Common myeloid progenitor, CD34-positive (primary cell): ENCODE results near the gene DSPP.

Experiments used
- CTCF ChIA-PET: fragments of 350-600 bp; sonication (Branson Sonifier 250); formaldehyde crosslinking; loops from one replicate; lab custom pipeline; 2021; ENCODE audit warnings: antibody characterized with exemption; lab: Charles Lee
- POLR2A ChIA-PET: fragments of 350-600 bp; sonication (Branson Sonifier 250); formaldehyde crosslinking; loops from one replicate; lab custom pipeline; 2021; ENCODE audit warnings: antibody characterized with exemption; lab: Charles Lee
- DNase-seq, 3 donors: peaks; one replicate each; pipeline versions ENCODE4 v3.0.0 to v3.0.0-alpha.2; 2013
- H3K27ac ChIP-seq, 2 experiments: 1 replicate in 1 of 2; 2 replicates in 1 of 2; pipeline ENCODE4 v1.7.0; 2013; ENCODE audit warnings: inconsistent platforms in 2 of 2, low read length in 2 of 2, mild to moderate bottlenecking in 2 of 2, low read depth in 1 of 2, moderate library complexity in 1 of 2; ENCODE audit not compliant: severe bottlenecking in 2 of 2, insufficient read depth in 1 of 2, poor library complexity in 1 of 2
- H3K27me3 ChIP-seq, 5 experiments: replicated peaks in 2 of 5; 1 replicate in 3 of 5; 2 replicates in 2 of 5; pipeline versions ENCODE4 v1.6.1 to v1.7.0; 2013; ENCODE audit warnings: low read length in 4 of 5, mild to moderate bottlenecking in 2 of 5, moderate library complexity in 2 of 5, inconsistent platforms in 1 of 5; ENCODE audit not compliant: insufficient read depth in 5 of 5, control insufficient read depth in 4 of 5
- H3K36me3 ChIP-seq, 4 experiments: 1 replicate in 2 of 4; 2 replicates in 2 of 4; pipeline versions ENCODE4 v1.6.1 to v1.7.0; 2013; ENCODE audit warnings: low read length in 3 of 4, control low read depth in 1 of 4, mild to moderate bottlenecking in 1 of 4; ENCODE audit not compliant: control insufficient read depth in 4 of 4, insufficient read depth in 4 of 4
- H3K4me1 ChIP-seq, 4 experiments: 1 replicate in 3 of 4; 2 replicates in 1 of 4; pipeline versions ENCODE4 v1.6.1 to v1.7.1; 2013; ENCODE audit warnings: low read length in 3 of 4, mild to moderate bottlenecking in 3 of 4, control low read depth in 1 of 4, inconsistent platforms in 1 of 4, moderate library complexity in 1 of 4; ENCODE audit not compliant: control insufficient read depth in 4 of 4, insufficient read depth in 4 of 4; ENCODE audit errors: control extremely low read depth in 1 of 4
- H3K4me3 ChIP-seq, 7 experiments: 1 replicate in 4 of 7; 2 replicates in 3 of 7; pipeline versions ENCODE4 v1.5.1 to v1.7.0; 2013; ENCODE audit warnings: mild to moderate bottlenecking in 7 of 7, low read length in 6 of 7, moderate library complexity in 6 of 7, inconsistent platforms in 2 of 7, low read depth in 2 of 7, control low read depth in 1 of 7; ENCODE audit not compliant: insufficient read depth in 4 of 7, control insufficient read depth in 1 of 7; ENCODE audit errors: extremely low read depth in 1 of 7
- H3K9me3 ChIP-seq, 5 experiments: 1 replicate in 4 of 5; 2 replicates in 1 of 5; pipeline versions ENCODE4 v1.6.1 to v1.7.1; 2013; ENCODE audit warnings: low read length in 4 of 5, mild to moderate bottlenecking in 2 of 5, inconsistent platforms in 1 of 5, low read depth in 1 of 5, moderate library complexity in 1 of 5; ENCODE audit not compliant: control insufficient read depth in 4 of 5, insufficient read depth in 2 of 5; ENCODE audit errors: control extremely low read depth in 1 of 5
- WGBS: methylation state at CpG from one replicate; pipeline ENCODE4 v1.1.5; 2013; ENCODE audit not compliant: insufficient coverage; 5-methylcytosine and 5-hydroxymethylcytosine counted together

Gene DSPP

DNA sequence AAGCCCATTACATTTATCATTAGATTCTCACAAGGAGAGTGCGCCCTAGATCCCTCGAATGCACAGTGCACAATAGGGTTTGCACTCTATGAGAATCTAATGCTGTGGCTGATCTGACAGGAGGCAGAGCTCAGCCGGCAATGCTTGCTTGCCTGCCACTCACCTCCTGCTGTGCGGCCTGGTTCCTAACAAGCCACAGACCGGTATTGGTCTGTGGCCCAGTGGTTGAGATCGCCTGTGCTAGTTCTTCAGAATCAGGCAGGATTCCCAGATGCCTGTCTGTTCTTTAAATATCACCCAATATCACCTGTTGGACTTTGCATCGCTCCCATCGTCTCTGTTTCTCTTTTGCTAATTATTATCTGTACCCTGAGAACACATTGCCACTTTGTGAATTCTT is 14.0 kb downstream of the DSPP start:
- Histone ChIP-seq H3K36me3 (no peaks in the 10 kb centered on the region), H3K4me1 (peaks cover 0 to 7% (median 0%) of the 10 kb centered on the region in 4 experiments), H3K27me3 (no peaks in the 10 kb centered on the region), H3K4me3 (no peak overlapping the region), H3K27ac (no peak overlapping the region), H3K9me3 (no peaks in the 10 kb centered on the region)
- CTCF ChIA-PET, result no interaction called here
- WGBS, result 98% methylated on average over 8 of the region's 8 CpGs
- POLR2A ChIA-PET, result no interaction called here
- no peak for DNase-seq

DNA sequence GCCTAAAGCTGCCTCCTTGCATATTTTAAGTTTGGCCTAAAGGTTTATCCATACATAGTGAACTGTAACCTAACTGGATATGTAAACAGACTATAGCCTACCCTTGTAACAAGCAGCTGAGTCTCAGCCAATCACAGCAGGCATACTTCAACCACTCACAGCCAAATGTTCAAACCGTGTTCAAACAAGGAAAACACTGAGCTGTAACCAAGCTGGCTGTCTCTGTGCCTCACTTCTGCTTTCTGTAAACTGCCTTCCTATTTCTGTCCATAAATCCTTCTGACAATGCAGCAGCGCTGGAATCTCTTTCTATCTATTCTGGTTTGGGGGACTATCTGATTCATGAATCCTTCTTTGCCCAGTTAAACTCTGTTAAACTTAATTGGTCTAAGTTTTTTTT is 16.4 kb downstream of the DSPP start:
- POLR2A ChIA-PET, result interaction anchor here (0.5 to 1.5 kb wide), 3 partner anchors 15 to 323 kb away, joined by 3 to 5 read pairs (median 4); partner anchors contain the start of gene DMP1
- DNase-seq, result peak; percentile 3 to 59 (median 49)
- Histone ChIP-seq H3K27ac (no peak overlapping the region), H3K27me3 (no peaks in the 10 kb centered on the region), H3K4me3 (no peak overlapping the region), H3K4me1 (peaks cover 0 to 7% (median 0%) of the 10 kb centered on the region in 4 experiments), H3K9me3 (no peaks in the 10 kb centered on the region), H3K36me3 (no peaks in the 10 kb centered on the region)
- 0% methylated on average over 1 of the region's 2 CpGs for WGBS
- CTCF ChIA-PET, result interaction anchor here (0.6 kb wide), 1 partner anchor 10 kb away, joined by 4 read pairs; no protein-coding TSS in a partner anchor

DNA sequence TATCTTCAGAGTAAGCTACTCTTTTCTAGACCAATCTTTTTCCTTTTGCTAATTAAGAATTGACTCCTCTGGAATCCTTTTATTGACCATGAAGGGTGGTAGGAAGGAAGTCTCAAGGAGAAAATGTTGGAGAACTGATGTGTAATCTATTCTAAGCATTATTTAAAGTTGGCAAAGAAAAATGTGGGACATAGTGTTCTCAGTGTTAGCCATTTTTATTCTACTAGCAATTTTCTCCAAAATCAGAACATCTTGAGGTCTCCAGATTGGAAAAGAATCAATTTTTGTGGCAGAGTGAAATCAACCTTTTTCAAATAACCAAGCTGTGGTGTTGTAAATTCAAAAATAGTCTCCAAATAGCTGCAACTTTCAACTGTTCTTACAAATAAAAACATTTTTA is 23.3 kb downstream of the DSPP start:
- ChIA-PET POLR2A (no interaction called here), CTCF (no interaction called here)
- H3K9me3 ChIP-seq, result no peaks in the 10 kb centered on the region
- H3K4me3 ChIP-seq, result no peak overlapping the region
- H3K27ac ChIP-seq, result no peak overlapping the region
- no peak for DNase-seq
- H3K36me3 ChIP-seq, result no peaks in the 10 kb centered on the region
- no peaks in the 10 kb centered on the region for H3K4me1 ChIP-seq
- no peaks in the 10 kb centered on the region for H3K27me3 ChIP-seq

DNA sequence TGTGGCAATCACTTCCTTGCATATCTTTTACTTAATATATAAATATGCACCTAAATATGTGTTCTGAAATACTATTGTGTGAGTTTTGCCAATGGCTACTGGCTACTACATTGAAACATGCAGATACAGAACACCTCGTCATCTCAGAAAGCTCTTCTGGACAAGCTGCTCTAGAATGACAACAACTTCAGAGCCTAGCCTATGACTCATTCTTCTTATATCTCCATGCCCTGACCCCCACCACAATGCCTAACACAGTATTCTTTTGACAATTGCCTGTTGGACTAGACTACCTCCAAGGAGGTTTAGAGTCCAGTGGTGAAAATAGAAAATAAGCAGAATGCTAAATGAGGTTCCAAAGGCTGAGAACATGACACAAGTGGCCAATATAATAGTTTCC is 24.1 kb downstream of the DSPP start:
- no peaks in the 10 kb centered on the region for H3K36me3 ChIP-seq
- 100% methylated on average over 1 of the region's 1 CpG for WGBS
- no peaks in the 10 kb centered on the region for H3K27me3 ChIP-seq
- POLR2A ChIA-PET, result no interaction called here
- DNase-seq, result peak in 1 of 3 donors; percentile 7
- H3K27ac ChIP-seq, result no peak overlapping the region
- no peak overlapping the region for H3K4me3 ChIP-seq
- CTCF ChIA-PET, result no interaction called here
- no peaks in the 10 kb centered on the region for H3K4me1 ChIP-seq
- no peaks in the 10 kb centered on the region for H3K9me3 ChIP-seq

DNA sequence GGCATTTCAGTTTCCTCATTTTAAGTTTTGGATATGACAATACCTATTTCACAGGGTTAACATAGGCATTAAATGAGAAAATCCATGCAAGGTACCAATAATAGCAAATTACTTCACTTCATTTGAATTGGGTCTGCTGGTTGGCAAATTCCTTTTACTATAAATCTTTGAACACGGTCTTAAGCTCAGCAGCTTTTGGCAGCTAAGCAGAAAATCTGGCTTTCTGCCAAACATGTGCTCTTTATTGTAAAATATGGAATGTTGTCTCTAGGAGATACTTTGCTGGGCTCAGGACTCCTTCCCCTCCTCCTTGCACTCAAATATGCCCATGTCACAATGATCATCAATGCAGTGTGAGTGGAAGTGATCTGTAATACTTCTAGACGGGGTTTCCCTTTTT is 24.9 kb downstream of the DSPP start:
- Histone ChIP-seq H3K4me1 (no peaks in the 10 kb centered on the region), H3K4me3 (no peak overlapping the region), H3K27me3 (no peaks in the 10 kb centered on the region), H3K36me3 (no peaks in the 10 kb centered on the region), H3K27ac (no peak overlapping the region), H3K9me3 (no peaks in the 10 kb centered on the region)
- ChIA-PET CTCF (no interaction called here), POLR2A (no interaction called here)
- WGBS, result no CpG with 5 or more reads among the region's 2 CpGs
- peak in 2 of 3 donors; percentile 2 to 6 for DNase-seq

DNA sequence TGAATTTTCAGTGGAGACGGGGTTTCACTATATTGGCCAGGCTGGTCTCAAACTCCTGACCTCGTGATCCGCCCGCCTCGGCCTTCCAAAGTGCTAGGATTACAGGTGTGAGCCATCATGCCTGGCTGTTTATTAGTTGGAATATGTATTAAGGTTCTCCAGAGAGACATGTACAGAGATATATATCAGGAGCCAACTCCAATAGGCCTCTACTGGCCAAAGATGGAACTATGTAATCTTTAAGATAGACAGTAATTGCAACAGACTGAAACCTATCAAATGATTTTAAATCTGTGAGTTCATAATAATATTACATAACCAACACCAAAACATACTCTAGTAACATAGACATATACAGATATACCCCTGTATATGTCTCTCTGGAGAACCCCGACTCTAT is 36.0 kb downstream of the DSPP start:
- H3K9me3 ChIP-seq, result peaks cover 0 to 1% (median 0%) of the 10 kb centered on the region in 5 experiments
- CTCF ChIA-PET, result no interaction called here
- POLR2A ChIA-PET, result no interaction called here
- H3K27me3 ChIP-seq, result no peaks in the 10 kb centered on the region
- no peak for DNase-seq
- H3K27ac ChIP-seq, result no peak overlapping the region
- no peaks in the 10 kb centered on the region for H3K36me3 ChIP-seq
- 100% methylated on average over 1 of the region's 6 CpGs for WGBS
- H3K4me1 ChIP-seq, result no peaks in the 10 kb centered on the region
- H3K4me3 ChIP-seq, result no peak overlapping the region

DNA sequence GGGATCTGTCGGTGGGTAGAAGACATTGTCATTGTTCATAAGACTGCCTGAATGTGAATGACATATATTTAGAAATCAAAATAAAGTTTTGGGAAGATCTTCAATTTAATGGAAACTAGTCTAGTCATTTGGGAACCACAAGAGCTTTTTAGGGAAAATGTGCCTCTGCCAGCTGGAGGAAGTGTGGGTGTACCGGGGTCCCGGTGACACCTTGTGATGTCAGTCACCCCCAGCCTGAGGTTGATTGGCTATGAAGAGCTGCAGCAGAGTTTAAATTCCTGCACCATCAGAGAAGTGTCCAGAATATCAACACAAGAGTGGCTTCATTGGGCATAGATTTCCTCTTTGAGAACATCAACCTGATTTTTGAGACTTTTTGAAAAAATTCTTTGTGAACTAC is 41.7 kb downstream of the DSPP start, which contains the start of gene DMP1:
DMP1 (plus strand) TSS at position 301 of the 400 bp plus-strand sequence. CDS start 6,213 bp downstream, outside the sequence.
- 100% methylated on average over 1 of the region's 3 CpGs for WGBS
- Histone ChIP-seq H3K36me3 (no peaks in the 10 kb centered on the region), H3K4me1 (no peaks in the 10 kb centered on the region), H3K27ac (no peak within 1 kb of the TSS), H3K9me3 (peaks cover 0 to 1% (median 0%) of the 10 kb centered on the region in 5 experiments), H3K4me3 (no peak within 1 kb of the TSS), H3K27me3 (no peaks in the 10 kb centered on the region)
- CTCF ChIA-PET, result no interaction called here
- POLR2A ChIA-PET, result interaction anchor here (1.7 kb wide), 1 partner anchor 26 kb away, joined by 4 read pairs; no protein-coding TSS in a partner anchor
- no peak for DNase-seq
